GM12872 (cell line): Measurements from ENCODE around the gene SNF8.

Source experiments
- TF ChIP-seq, protein P1 (sequence below): IDR thresholded peaks from 3 replicates; pipeline ENCODE4 v1.5.1; 2011; ENCODE audit warnings: low read depth, mild to moderate bottlenecking, low read length, moderate library complexity; ENCODE audit not compliant: insufficient read depth

The SNF8 gene

DNA sequence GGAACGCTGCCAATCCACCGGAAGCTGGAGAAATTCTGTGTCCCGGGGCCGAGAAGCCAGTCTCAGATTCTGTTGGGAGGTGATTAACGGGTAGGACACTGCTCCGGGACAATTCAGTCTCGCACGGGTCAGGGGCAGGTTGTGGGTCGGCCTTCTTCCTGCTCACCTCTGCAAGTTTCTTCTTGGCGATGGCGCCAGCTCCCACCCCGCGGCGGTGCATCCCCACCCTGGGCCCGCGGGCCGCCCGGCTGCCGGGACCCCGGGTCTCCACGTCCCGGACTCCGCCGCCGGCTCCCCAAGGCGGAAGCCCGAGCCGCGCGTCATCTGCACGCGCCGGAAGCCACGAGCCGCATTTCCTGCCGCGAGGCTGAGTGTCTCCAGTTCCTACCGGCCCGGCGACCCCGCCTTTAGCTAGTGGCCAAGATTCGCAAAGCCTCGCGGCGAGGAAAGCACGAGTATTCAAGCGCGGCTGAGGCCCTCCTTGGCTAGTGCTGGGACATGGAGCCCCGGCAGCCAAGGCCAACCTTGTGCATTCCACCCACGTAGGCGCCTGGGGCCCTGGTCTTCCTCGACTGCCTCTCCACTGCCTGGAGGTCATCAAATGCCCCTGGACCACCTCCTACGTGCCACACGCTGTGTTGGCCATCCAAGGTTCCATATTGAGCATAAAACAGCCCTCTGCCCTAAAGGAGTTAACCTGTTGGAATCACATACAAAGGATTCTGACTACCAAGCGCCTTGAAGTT is at the start of gene SNF8:
TSS of gene SNF8 (minus strand) at position 328 of the 746 bp plus-strand sequence. CDS start at position 220, 108 bp downstream.
- TF ChIP-seq, protein P1, sequence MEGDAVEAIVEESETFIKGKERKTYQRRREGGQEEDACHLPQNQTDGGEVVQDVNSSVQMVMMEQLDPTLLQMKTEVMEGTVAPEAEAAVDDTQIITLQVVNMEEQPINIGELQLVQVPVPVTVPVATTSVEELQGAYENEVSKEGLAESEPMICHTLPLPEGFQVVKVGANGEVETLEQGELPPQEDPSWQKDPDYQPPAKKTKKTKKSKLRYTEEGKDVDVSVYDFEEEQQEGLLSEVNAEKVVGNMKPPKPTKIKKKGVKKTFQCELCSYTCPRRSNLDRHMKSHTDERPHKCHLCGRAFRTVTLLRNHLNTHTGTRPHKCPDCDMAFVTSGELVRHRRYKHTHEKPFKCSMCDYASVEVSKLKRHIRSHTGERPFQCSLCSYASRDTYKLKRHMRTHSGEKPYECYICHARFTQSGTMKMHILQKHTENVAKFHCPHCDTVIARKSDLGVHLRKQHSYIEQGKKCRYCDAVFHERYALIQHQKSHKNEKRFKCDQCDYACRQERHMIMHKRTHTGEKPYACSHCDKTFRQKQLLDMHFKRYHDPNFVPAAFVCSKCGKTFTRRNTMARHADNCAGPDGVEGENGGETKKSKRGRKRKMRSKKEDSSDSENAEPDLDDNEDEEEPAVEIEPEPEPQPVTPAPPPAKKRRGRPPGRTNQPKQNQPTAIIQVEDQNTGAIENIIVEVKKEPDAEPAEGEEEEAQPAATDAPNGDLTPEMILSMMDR, result no peak

DNA sequence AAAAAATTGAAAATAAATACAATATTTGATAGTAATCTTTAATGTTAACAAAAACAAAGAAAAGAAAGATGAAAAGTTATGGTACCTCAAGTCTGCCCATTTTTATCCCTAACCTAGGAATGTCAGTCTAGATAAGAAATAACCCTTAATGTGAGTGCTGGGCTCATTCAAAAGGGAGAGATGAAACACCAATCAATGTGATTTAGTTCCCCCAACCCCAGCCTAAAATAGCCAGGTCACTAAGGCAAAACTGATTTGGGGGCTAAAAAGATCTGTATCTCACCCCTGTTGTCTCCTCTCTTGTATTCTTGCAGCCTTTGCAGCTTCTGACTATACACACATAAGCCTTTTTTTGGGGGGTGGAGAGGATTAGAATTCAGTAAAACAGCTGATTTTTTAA is 49.3 kb upstream of the SNF8 start:
- TF ChIP-seq, protein P1, result no peak

DNA sequence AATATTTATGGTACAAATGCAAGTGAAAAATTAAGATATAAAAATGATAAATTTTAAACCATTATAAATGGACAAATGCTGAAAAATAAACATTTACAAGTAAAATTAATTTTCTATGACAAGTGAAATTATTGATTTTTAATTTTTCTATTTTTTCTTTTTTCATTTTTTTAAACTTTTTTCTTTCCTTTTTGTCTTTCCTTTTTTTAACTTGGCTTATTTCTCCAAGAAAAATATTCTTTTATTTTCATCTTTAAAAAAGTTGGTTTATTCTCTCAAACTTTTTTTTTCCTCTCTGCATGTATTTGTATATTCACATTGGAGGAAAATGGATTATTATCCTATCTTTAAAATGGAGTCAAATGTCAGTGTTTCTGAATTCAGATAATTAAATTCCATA is 48.7 kb upstream of the SNF8 start:
- TF ChIP-seq, protein P1, result no peak

- TF ChIP-seq, protein P1, result no peak
These were observed 47.8 kb upstream of the SNF8 start for GRCh38 chr17:48992444-48992843.

DNA sequence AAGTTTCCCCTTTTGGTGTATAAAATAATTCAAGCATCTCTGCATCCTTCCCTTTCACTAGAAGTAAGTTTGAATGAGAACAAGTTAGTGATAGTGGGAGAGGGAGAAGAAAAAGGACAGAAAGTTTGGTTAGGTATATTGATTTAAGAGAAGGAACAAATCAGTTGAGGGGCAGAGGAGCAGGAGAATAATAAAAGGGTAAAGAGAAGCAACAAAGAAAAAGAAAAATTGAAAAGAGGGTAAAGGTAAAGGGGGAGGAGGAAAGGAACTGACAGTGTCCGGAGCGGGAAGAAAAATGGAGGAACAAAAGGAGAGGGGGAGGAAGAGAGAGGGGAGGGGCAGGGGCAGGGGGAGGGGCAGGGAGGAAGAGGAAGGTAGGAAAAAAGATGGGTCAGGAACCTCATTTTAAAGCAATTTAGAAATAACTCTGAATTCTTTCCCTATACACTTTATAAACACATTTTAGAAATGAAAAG is 46.3 kb upstream of the SNF8 start:
- TF ChIP-seq, protein P1, result no peak

GRCh38 chr17:48989100-48989499 is 44.5 kb upstream of the SNF8 start:
- TF ChIP-seq, protein P1, result no peak

DNA sequence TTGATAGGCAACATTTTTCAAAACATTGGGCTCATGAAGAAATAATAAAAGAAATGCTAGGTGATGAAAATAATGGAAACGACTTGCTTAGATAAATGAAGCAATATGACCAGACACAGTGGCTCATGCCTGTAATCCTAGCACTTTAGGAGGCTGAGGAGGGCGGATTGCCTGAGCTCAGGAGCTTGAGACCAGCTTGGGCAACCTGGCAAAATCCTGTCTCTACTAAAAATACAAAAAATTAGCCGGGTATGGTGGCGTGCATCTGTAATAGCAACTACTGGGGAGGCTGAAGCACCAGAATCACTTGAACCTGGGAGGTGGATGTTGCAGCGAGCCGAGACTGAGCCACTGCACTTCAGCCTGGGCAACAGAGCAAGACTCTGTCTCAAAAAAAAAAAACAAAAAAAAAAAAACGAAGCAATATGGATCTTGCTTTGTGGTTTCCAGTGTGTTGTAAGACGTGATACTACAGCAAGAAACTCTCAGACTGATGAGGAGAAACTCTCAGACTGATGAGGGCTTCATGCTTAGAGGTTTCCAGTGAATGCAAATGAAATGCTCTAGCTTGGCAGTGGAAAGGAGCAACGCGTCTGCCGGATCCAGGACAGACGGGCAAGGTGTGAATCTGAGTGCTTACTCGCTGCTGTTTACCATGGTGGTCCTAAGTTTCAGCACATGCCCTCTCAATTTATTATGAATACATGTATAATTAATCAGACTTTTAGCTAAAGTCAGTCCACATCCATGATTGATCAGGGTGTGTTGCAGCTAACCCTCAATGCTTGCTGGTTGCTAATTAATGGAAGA is 41.0 kb upstream of the SNF8 start:
- TF ChIP-seq, protein P1, result no peak
